HG02852 (cell line): Measurements from ENCODE around the gene EXOC6B.
"Not testable (repeated sequence)": the region's sequence is repeated elsewhere in the genome, so short reads cannot be mapped to it uniquely, and the experiment has no call there.

ENCODE experiments used
- ATAC-seq: cut with Tn5 transposase; IDR thresholded peaks from one replicate; pipeline ENCODE4 v1.9.1; 2021; ENCODE audit warnings: mild to moderate bottlenecking, moderate library complexity; ENCODE audit not compliant: unreplicated experiment

Gene EXOC6B

DNA sequence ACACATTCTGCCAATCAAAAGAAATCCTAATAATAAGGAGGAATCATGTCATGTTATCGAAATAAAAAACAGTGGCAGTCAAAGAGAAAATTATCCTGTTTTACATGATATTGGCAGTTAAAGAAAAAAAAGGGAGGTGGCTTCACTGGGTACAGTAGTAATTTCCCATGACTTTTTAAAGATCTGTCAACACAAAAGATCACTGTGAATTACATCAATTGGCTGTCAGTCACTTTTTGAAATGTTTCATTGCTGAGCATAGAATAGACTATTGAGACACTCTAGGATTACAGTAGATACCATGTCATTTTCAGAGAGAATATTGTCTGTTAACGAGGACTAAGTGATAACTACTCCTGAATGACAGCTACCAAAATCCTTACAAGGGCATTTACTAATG is 342.5 kb downstream of the EXOC6B start:
- no peak for ATAC-seq

DNA sequence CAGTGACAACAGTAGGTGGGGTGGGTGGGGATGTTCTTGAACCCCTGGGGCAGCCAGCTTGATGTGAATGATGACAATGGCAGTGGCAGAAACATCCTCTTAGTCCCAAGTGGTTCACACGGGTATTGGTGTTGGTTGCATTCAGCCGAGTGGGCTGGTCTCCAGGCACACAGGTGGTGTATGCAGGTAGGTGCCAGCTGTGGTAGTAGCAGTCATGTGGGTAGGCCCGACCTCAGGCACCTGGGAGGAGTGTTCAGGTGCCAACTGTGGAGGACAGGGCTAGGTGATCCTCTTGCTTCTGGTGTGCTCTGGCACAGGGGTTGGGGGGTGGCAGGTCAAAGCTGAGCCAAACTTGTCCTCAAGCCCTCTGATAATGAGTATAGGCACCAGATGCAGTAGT is 350.6 kb downstream of the EXOC6B start:
- no peak for ATAC-seq

DNA sequence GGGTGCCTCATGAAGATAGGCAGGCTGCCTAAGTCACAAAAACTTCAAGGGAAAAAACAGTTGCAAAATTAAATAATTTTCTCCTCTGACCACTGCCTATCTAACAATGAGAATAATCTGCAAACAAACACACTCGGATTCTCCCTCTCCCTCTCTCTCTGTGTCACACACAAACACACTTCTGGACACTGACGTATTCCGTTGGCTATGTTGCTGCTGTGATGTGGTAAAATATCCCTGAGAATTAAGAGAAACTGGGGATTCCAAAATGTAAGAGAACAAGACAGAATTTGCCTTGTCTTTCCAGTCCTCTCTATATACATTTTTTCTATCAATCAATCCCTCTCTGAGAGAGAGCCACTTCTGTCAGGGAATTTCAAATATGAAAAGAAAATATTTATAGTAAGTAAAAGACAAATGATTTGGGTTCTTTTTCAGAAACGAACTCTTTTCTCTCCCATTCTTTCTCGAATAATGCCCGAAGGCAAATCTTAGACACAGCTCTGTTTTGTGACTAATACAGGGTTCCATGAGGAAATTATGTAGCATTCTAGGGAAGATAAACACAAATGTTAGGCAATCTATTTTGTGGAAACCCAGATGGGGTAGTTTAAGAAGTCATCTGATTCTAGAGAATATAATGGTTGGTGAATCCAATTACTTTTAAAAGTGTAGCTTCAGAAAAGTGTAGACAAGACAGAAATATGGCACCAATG is 367.9 kb downstream of the EXOC6B start:
- ATAC-seq: no peak

DNA sequence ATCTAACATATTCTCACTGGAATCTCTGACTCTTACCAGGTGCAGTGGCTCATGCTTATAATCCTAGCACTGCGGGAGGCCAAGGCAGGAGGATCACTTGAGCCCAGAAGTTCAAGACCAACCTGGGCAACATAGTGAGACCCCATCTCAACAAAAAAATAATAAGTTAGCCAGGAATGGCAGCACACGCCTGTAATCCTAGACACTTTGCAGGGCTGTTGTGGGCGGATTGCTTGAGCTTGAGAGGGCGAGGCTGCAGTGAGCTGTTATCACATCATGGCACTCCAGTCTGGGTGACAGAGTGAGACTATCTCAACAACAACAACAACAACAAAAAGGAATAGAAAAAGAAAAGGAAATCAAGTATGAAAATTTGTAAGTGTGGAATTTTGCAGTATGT is 371.6 kb downstream of the EXOC6B start:
- ATAC-seq: no peak

DNA sequence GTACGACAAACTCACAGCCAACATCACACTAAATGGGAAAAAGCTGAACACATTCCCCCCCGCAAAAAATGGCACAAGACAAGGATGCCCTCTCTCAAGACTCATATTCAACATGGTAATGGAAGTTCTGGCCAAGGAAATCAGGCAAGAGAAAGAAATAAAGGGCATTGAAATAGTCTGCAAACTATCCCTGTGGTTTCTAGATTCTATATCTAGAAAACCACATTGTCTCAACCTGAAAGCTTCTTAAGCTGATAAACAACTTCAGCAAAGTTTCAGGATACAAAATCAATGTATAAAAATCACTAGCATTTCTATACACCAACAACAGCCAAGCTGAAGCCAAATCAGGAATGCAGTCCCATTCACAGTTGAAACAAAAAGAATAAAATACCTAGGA is 383.6 kb downstream of the EXOC6B start:
- no peak for ATAC-seq

DNA sequence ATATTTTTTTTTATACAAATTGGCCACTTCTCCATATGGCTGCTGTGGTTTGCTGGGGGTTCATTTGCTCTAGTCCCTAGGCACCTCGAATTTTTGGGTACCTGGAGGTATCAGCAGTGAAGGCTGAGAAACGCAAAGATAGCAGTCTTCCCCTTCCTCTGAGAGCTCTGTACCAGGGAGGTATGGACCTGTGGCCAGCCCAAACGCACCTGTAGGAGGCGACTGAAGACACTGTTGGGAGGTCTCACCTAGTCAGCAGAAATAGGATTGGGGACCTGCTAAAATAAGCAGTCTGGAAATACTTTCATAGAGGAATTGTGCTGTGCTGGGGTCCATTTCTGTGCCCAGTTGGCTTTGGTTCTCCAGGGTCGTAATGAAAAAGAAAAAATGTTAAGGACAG is 385.9 kb downstream of the EXOC6B start:
- no peak for ATAC-seq

DNA sequence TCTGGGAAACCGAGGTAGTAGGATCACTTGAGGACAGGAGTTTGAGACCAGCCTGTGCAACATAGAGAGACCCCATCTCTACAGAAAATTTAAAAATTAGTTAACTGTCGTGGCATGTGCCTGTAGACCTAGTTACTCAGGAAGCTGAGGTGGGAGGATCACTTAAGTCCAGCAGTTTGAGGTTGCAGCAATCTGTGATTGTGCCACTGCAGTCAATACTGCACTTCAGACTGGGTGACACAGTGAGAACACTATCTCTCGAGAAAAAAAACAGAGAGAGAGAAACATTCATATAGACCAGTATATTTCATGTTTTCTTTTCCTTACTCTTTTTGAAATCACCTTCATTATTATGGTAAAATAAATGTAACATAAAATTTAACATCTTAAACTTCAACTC is 387.5 kb downstream of the EXOC6B start:
- ATAC-seq: no peak

DNA sequence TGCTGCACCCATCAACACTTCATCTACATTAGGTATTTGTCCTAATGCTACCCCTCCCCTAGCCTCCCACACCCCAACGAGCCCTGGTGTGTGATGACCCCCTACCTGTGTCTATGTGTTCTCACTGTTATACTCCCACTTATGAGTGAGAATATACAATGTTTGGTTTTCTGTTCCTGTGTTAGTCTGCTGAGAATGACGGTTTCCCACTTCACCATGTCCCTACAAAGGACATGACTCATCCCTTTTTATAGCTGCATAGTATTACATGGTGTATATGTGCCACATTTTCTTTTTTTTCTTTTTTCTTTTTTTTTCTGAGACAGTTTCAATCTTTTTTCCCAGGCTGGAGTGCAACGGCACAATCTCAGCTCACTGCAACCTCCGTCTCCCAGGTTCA is 394.1 kb downstream of the EXOC6B start:
- ATAC-seq: no peak

DNA sequence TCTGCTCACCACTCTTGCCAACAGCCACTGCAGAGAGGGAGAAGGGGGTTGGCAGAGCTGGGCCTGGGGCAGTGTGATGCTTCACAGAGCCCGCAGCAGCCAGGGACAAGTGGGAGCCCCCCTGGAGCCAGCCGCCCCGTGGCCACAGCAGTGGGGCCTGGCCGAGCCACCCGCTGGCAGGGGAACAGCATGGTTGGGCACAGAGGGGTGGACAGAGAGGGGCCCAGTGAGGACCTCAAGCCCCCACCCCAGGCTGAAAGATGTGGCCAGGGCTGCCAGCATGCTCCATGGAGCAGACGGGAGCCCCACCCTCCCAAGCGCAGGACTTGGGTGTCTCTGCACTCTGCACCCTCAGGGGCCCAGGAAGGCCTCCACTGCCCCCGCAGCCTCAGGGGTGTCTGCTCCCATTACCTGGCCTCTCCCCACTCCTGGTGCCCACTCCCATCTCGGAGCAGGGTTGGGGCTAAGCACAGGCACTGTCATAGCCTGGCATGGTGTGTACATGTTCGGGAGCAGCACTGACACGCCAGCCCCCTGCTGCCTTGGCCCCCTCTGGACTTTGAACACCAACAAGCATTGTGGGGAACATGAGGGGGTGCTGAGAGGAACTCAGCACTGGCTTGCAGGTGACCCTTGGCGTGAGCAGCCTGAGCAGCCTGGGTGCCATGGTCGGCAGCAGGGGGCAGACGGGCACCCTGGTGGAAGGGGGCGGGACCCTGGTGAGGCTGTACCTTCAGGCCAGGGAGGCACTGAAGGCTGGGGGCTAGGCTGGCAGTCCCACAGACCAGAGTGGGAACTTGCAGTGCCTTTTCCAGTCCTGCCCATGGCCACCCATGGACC is 398.6 kb downstream of the EXOC6B start:
- no peak for ATAC-seq

DNA sequence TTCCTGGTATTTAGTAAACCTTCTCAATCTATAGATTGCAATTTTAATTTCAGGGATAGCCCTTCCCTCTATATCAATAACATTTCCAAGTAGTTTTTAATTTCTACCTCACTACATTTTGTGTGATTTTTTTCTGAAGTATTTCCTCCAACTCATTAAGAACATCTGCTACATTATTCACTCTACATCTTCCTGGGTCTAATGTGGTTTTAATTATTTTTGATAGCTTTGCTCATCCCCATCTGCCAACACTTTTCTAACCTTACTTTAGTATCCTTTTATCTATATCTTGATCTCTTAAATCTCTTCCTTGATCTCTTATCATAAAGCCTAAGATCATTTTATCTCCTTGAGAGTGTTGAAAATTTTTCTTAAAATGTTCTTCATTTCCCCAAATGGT is 399.8 kb downstream of the EXOC6B start:
- ATAC-seq: no peak

DNA sequence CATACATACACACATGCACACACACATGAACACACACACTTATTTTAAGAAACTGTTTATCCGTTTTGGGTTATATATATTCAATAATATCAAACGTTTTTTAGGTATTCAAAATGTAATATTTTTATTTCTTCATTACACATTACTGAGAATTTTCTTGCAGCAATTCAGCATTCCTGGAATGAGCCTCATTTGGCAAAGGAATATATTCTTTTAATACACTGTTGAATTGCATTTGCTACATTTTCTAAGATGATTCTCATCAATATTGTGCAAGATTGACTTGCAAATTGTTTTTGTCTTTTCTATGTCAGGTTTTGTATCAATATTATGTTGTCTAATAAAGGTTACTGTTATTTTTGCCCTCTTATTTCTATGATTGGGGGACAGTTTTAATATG is 402.1 kb downstream of the EXOC6B start:
- ATAC-seq: no peak

DNA sequence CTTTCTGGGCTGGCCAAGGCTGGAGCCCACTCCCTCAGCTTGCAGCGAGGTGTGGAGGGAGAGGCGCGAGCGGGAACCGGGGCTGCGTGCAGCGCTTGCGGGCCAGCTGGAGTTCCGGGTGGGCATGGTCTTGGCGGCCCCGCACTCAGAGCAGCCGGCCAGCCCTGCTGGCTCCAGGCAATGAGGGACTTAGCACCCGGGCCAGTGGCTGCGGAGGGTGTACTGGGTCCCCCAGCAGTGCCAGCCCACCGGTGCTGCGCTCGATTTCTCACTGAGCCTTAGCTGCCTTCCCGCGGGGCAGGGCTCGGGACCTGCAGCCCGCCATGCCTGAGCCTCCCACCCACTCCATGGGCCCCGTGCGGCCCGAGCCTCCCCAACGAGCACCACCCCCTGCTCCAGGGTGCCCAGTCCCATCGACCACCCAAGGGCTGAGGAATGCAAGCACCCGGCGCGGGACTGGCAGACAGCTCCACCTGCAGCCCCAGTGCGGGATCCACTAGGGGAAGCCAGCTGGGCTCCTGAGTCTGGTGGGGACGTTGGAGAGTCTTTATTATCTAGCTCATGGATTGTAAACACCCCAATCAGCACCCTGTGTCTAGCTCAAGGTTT is 404.0 kb downstream of the EXOC6B start:
- ATAC-seq: not testable (repeated sequence)

DNA sequence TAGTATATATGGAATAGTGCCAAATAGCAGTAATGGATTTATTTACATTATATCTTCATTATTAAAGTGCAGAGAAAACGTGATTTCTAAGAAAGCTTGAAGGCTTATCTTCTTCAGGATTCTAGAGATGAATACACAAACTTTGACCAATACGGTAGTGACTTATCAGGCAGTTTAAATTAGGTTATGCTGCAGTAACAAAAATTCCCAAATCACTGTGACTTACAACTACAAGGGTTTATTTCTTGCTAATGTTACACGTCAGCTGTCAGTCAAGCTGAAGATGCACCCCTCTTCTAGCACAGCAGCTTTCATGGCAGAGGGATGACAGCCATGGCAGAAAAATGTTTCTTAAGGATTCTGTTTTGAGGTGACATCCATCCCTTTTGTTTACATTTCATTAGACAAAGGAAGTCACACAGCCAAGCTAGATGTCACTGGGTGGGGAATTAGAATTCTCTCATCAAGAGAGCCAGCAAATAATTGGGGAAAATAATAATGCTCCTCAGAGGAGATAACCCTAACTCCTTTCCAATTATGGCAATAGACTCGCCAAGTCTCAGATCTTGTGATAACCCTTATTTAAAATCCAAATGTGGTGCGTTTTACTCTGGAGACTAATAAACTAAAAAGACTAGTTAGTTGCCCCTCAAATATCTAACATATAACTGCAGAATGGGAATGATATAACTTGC is 409.9 kb downstream of the EXOC6B start:
- ATAC-seq: no peak

DNA sequence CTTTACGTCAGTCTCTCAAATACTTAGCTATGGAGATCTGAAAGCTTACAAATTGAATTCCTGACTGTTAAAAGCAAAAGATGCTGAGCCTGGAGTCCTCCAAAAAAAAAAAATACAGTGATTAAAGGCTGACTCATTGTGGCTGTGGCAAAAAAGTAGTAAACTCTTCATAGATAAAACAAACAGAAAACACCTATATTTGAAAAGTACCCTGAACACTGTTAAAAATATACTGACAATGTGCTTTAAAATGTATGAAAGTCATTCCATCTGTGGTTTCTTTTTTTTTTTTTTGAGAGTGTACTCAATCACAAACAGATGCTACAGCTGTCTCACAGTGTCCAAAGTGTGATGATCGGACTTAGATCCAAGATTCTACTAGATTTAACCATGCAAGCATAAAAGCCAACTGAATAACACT is 410.6 kb downstream of the EXOC6B start:
- ATAC-seq: no peak

DNA sequence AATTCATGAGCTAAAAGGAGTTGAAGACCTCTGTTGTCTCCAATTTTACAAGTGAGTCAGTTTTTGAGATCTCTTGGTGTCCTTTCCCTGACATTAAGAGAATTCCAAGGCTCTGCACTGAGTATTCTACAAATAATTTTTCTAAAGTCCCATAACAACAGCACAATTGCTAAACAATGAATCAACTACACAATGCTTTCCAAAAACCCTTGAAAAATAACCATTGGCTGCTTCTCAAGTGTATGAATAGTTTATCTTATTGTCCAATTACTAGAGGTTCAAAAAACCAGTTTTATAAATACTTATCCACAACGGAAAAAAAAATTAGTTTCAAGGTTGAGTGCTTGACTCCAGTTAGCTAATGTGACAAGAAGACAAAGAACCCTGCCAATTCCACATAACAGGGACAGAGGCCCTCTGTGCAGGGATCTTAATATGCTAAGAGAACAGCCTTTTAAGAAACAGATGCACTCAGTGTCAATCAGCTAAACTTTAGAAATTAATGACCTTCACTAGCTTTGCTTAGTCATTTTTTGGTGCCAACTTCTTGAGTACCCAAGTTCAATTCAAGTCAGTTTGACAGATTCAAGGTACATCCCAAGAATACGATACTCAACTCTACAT is 411.6 kb downstream of the EXOC6B start:
- ATAC-seq: no peak

DNA sequence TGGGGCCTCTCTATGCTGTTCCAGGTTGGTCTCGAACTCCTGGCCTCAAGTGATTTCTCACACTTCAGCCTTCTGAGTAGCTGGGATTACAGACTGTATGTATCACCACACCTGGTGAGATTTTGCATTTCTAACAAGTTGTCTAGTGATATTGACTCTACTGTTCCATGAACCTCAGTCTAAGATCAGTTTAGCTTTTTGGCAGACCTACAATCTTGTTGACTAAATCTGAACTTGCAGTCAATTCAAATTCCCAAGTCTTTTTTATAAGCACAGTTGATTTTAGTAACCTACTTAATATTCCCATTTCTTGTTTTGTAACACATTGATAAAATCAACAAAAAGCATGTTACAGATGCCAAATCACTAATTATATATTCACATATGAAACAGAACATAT is 412.1 kb downstream of the EXOC6B start:
- ATAC-seq: no peak

DNA sequence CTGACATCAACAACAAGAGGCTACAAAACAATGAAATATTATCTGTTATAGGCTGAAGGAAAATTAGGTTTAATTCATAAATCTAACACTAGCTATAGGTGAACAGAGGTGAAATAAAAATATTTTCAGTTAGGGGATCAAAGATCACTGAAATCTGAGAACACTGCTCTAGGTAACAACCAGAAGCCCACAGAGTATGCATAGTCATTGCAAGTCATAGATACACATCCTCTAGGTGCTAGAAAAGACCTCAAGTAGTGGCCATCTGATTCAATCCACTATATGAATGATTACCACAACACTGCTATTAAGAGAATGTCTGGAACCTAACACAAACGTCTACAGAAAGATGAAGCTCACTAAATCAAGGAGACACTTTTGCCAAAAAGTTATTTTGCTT is 413.6 kb downstream of the EXOC6B start:
- no peak for ATAC-seq

DNA sequence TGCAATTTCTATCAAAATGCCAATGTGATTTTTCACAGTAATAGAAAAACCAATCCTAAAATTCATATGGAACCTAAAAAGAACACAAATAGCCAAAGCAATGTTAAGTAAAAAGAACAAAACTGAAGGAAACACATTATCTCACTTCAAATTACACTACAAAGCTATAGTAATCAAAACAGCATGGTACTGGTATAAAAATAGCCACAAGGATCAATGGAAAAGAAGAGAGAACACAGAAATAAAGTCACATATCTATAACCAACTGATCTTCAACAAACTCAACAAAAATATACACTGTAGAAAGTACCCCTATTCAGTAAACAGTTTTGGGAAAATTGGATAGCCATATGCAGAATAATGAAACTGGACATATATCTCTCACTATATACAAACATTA is 426.0 kb downstream of the EXOC6B start:
- no peak for ATAC-seq

DNA sequence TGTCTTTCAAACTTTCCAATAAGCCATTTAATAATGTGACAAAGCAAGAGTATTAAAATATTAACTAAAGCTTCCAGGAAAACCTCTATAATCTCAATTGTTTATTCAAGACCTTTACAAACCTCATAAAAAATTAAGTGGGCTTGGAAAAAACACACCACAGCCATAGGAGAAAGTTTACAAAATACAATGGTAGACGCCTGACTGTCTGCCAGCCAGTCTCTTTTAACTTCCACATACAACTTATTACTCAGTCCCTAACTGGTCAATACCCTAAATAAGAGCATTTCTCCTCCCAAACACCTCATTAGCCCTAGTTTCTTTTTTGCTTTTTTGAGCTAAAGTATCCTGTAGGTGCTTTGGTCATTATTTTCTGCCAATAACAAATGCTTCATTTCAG is 430.7 kb downstream of the EXOC6B start:
- ATAC-seq: no peak

DNA sequence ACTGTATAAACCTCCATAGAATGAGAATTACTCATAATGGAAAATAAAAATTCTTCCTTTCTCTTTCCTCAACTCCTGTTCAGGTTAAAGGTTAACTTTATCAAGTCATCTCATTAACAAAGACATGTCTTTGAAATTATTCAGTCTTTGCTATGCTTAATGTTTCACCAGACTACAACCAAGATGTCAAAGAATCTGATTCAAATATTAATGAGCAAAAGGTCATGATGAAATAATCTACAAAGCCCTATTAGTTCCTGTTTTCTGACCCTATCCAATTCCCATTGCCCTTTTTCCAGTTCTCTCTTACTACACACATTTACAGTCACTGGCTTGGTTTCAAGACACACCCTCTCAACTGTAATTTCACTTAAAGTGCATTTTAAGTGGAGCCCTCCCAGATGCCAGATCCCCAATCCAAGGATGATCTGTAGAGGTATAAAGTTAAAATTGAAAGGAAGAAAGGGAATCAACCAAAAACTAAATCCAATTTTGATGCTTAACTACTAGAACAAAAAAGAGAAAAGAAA is 431.2 kb downstream of the EXOC6B start:
- no peak for ATAC-seq

DNA sequence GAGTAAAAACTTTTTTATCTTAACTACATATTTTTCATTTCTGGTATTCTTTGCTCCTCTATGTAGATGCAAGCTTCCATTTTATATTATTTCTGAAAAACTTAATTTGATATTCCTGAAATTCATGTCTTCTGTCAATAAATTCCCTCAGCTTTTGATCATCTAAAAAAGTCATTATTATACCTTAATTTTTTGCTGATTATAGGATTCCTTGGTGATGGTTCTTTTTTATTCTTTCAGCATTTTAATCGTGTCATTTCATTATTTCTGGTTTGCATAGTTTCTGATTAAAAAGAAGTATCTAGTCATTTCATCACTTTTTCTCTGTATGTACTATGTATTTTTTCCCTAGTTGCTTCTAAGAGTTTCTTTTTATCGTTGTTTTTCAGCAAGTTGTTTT is 436.4 kb downstream of the EXOC6B start:
- ATAC-seq: no peak
